ENCODE data around the gene GPR137B.

DNA sequence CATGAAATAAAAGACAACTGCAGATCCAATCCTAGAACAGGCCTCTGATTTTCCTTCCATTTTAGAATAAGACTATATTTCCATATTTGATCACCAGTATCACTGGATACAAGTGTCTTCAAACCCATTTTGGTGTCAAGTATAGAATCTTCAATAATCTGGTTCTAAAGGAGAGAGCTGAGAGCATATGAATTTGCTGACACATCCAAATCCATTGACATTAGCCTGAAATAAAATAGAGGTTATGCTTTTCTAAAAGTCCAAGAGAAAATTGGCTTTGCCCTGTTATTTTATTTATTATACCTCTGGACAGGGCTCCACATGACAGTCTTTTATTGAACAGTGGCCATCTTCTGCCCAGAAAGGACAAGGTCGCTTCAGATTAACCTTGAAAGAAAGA is 110.8 kb downstream of the GPR137B start:
- TF ChIP-seq, protein P1, sequence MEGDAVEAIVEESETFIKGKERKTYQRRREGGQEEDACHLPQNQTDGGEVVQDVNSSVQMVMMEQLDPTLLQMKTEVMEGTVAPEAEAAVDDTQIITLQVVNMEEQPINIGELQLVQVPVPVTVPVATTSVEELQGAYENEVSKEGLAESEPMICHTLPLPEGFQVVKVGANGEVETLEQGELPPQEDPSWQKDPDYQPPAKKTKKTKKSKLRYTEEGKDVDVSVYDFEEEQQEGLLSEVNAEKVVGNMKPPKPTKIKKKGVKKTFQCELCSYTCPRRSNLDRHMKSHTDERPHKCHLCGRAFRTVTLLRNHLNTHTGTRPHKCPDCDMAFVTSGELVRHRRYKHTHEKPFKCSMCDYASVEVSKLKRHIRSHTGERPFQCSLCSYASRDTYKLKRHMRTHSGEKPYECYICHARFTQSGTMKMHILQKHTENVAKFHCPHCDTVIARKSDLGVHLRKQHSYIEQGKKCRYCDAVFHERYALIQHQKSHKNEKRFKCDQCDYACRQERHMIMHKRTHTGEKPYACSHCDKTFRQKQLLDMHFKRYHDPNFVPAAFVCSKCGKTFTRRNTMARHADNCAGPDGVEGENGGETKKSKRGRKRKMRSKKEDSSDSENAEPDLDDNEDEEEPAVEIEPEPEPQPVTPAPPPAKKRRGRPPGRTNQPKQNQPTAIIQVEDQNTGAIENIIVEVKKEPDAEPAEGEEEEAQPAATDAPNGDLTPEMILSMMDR (IDR thresholded peaks at IDR 0.05): no peak
- TF ChIP-seq ZFX (IDR thresholded peaks at IDR 0.05; ENCODE audit: borderline replicate concordance): no peak
